ENCODE measurements around the gene GOLGA6A.

The GOLGA6A gene

GRCh38 chr15:74050556-74051234 is 31.7 kb downstream of the GOLGA6A start:
- no peak overlapping the region for H3K4me3 ChIP-seq (replicated peaks in 1 of 2; ENCODE audit: low read depth in 2 of 2, low read length in 2 of 2)
- no peak for DNase-seq (ENCODE audit: low read depth in 2 of 2)
- TF ChIP-seq CTCF (IDR thresholded peaks at IDR 0.05; ENCODE audit: low read depth, low read length) = no peak

GRCh38 chr15:74050127-74050526 is 32.2 kb downstream of the GOLGA6A start:
- no peak overlapping the region for H3K4me3 ChIP-seq (replicated peaks in 1 of 2; ENCODE audit: low read depth in 2 of 2, low read length in 2 of 2)
- no peak for TF ChIP-seq CTCF (IDR thresholded peaks at IDR 0.05; ENCODE audit: low read depth, low read length)
- DNase-seq (ENCODE audit: low read depth in 2 of 2) = no peak

GRCh38 chr15:74046275-74046674 is 36.1 kb downstream of the GOLGA6A start:
- no peak for DNase-seq (ENCODE audit: low read depth in 2 of 2)
- TF ChIP-seq CTCF (IDR thresholded peaks at IDR 0.05; ENCODE audit: low read depth, low read length) = no peak
- no peak overlapping the region for H3K4me3 ChIP-seq (replicated peaks in 1 of 2; ENCODE audit: low read depth in 2 of 2, low read length in 2 of 2)

GRCh38 chr15:74045636-74046274 is 36.6 kb downstream of the GOLGA6A start:
- no peak for TF ChIP-seq CTCF (IDR thresholded peaks at IDR 0.05; ENCODE audit: low read depth, low read length)
- no peak for DNase-seq (ENCODE audit: low read depth in 2 of 2)
- no peak overlapping the region for H3K4me3 ChIP-seq (replicated peaks in 1 of 2; ENCODE audit: low read depth in 2 of 2, low read length in 2 of 2)

GRCh38 chr15:74045184-74045583 is 37.2 kb downstream of the GOLGA6A start:
- no peak for TF ChIP-seq CTCF (IDR thresholded peaks at IDR 0.05; ENCODE audit: low read depth, low read length)
- H3K4me3 ChIP-seq (replicated peaks in 1 of 2; ENCODE audit: low read depth in 2 of 2, low read length in 2 of 2) = no peak overlapping the region
- no peak for DNase-seq (ENCODE audit: low read depth in 2 of 2)

GRCh38 chr15:74044267-74045110 is 37.9 kb downstream of the GOLGA6A start:
- DNase-seq (ENCODE audit: low read depth in 2 of 2) = no peak
- H3K4me3 ChIP-seq (replicated peaks in 1 of 2; ENCODE audit: low read depth in 2 of 2, low read length in 2 of 2) = no peak overlapping the region
- TF ChIP-seq CTCF (IDR thresholded peaks at IDR 0.05; ENCODE audit: low read depth, low read length) = no peak

Measured in cardiac fibroblast (primary cell).